Fibroblast of the aortic adventitia (primary cell): ENCODE results near the gene TMEM270. TPM values are rescaled to one million over a fixed set of nuclear protein-coding genes. Genes with fewer than 3 reads are reported as not detected.
"Not testable (repeated sequence)": the region's sequence is repeated elsewhere in the genome, so short reads cannot be mapped to it uniquely, and the experiment has no call there.

Experiments used
- DNase-seq: peaks from one replicate; pipeline ENCODE4 v3.0.0-alpha.2; 2010; ENCODE audit warnings: low read depth
- H3K4me3 ChIP-seq: 2 replicates; pipeline ENCODE4 v1.5.1; 2011; ENCODE audit warnings: low read depth, mild to moderate bottlenecking, control low read depth, low read length, moderate library complexity
- total RNA-seq: library from RNA; depleted of rRNA; stranded (reverse); fragments of >200 nt; gene quantifications from 2 replicates; pipeline ENCODE4 v1.2.3, GENCODE V29; 2012; ENCODE audit warnings: low replicate concordance
- TF ChIP-seq, protein P1 (sequence below): IDR thresholded peaks from 2 replicates; pipeline ENCODE4 v1.5.1; 2011; ENCODE audit warnings: mild to moderate bottlenecking, low read length, control low read depth, inconsistent platforms; ENCODE audit not compliant: insufficient read depth

Gene TMEM270
- total RNA-seq, 1 donor = not detected

GRCh38 chr7:73881352-73882046 lies 20.5 kb downstream of the TMEM270 start:
- H3K4me3 ChIP-seq = no peak overlapping the region
- TF ChIP-seq, protein P1, sequence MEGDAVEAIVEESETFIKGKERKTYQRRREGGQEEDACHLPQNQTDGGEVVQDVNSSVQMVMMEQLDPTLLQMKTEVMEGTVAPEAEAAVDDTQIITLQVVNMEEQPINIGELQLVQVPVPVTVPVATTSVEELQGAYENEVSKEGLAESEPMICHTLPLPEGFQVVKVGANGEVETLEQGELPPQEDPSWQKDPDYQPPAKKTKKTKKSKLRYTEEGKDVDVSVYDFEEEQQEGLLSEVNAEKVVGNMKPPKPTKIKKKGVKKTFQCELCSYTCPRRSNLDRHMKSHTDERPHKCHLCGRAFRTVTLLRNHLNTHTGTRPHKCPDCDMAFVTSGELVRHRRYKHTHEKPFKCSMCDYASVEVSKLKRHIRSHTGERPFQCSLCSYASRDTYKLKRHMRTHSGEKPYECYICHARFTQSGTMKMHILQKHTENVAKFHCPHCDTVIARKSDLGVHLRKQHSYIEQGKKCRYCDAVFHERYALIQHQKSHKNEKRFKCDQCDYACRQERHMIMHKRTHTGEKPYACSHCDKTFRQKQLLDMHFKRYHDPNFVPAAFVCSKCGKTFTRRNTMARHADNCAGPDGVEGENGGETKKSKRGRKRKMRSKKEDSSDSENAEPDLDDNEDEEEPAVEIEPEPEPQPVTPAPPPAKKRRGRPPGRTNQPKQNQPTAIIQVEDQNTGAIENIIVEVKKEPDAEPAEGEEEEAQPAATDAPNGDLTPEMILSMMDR = no peak
- DNase-seq = no peak

DNA sequence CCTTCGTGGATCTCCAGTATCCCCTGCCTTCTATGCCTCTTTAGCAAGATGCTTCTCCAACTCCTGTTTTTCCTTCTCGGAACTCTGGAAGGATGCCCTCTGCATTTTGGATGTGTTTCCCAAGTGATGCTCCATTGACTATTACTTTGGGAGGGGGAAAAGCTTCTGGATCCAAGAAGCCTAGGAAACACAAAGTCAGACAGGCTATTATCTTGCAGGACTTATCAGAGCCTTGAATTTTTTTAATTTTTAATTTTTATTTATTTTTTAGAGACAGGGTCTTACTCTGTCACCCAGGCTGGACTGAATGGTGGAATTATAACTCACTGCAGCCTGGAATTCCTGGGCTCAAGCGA lies 21.1 kb downstream of the TMEM270 start:
- DNase-seq = no peak
- TF ChIP-seq, protein P1 = no peak
- H3K4me3 ChIP-seq = no peak overlapping the region

DNA sequence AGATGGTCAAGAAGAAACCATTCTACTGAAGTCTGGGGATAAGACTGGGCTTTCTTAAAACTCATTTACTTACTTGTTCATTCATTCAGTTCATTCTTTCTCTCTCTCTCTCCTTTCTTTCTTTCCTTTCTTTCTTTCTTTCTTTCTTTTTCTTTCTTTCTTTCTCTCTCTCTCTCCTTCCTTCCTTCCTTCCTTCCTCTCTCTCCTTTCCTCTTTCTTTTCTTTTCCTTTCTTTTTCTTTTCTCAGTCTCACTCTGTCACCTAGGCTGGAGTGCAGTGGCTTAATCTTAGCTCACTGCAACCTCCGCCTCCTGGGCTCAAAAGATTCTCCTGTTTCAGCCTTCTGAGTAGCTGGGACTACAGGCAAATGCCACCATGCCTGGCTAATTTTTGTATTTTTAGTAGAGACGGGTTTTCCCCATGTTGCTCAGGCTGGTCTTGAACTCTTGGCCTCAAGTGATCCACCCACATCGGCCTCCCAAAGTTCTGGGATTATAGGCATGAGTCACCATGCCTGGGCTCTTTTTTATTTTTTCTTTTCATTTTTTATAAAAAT lies 24.0 kb downstream of the TMEM270 start:
- not testable (repeated sequence) for DNase-seq, H3K4me3 ChIP-seq

- H3K4me3 ChIP-seq = no peak overlapping the region
- TF ChIP-seq, protein P1 = no peak
- DNase-seq = no peak
Observed at GRCh38 chr7:73885433-73885974, 24.5 kb downstream of the TMEM270 start.

DNA sequence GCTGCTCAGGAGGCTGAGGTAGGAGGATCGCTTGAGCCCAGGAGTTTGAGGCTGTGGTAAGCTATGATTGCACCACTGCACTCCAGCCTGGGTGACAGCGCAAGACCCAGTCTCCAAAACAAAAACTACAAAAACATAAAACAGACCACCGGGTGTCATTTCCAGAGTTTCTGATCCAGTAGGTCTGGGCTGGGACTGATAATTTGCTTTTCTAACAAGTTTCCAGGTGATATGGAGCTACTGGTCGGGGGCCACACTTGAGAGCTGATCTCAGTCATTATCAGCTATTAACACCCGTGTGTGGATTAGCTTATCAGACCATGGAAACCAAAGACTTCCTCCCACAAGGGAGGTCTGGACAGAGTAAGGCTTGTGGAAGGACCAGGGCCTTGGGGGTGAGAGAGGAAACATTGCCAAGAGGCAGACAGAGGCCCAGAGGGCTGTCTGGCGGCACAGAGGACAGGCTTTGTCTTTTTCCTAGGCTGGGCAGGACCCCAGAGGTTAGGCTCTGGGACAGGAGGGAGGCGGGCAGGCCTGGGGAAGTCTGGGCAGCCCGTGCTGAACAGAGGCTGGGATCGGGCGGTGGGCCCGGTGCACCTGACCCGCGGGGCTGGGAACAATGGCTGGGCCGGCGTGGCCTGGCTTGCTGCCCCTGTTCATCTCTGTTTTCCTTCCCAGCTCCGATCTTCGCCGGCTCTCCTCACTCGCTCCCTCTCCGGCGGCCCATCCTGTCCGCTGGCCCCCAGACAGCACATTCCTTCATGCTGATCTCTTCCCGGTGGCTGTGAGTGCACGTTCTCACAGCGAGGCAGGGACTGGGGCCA lies 25.2 kb downstream of the TMEM270 start:
- DNase-seq = peak; percentile 84
- H3K4me3 ChIP-seq = no peak overlapping the region
- TF ChIP-seq, protein P1 = no peak

- TF ChIP-seq, protein P1 = no peak
- no peak overlapping the region for H3K4me3 ChIP-seq
- DNase-seq = no peak
Observed at GRCh38 chr7:73887762-73888161, 26.8 kb downstream of the TMEM270 start.

GRCh38 chr7:73888959-73889358 lies 28.0 kb downstream of the TMEM270 start:
- DNase-seq = no peak
- H3K4me3 ChIP-seq = no peak overlapping the region
- TF ChIP-seq, protein P1 = no peak
